NCI-H774 (cell line): ENCODE results near the gene UGT1A8.

Experiments
- DNase-seq: peaks from one replicate; lab custom pipeline; 2025; lab: John Stamatoyannopoulos, UW

Gene UGT1A8

DNA sequence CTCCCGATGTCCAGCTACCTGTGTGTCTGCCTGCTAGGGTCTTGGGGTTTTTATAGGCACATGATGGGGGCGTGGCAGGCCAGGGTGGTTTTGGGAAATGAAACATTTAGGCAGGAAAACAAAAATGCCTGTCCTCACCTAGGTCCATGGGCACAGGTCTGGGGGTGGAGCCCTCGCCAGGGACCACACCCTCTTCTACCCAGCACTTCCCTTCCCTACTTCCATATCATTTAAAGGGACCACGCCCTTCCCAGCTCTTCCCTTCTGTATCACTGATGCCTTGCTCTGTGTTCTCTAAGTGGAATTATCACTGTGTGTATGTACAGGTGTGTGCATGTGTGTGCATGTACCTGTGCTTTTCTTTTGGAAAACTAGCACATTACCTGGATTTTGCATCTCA, 149.0 kb downstream of the UGT1A8 start:
- no peak for DNase-seq

DNA sequence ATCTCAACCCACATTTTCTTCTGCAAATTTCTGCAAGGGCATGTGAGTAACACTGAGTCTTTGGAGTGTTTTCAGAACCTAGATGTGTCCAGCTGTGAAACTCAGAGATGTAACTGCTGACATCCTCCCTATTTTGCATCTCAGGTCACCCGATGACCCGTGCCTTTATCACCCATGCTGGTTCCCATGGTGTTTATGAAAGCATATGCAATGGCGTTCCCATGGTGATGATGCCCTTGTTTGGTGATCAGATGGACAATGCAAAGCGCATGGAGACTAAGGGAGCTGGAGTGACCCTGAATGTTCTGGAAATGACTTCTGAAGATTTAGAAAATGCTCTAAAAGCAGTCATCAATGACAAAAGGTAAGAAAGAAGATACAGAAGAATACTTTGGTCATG, 150.6 kb downstream of the UGT1A8 start:
- DNase-seq: no peak

DNA sequence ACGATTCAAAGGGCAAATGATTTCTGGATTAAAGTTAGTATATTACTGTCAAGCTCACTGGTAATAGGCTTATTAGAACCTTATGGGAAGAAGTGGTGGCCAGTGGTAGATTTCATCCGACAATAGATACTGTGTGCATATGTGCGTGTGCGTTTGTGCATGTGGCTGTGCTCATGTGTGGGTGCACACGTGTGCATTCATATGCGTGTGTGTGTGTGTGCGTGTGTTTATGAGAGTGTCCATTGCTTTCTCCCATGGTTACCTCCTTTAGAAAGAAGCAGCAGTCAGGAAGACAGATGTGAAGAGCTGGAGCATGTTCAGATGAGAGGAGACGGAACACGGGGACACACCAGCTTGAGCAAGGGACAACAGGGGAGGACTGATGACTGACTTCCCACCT, 151.8 kb downstream of the UGT1A8 start:
- DNase-seq: no peak

DNA sequence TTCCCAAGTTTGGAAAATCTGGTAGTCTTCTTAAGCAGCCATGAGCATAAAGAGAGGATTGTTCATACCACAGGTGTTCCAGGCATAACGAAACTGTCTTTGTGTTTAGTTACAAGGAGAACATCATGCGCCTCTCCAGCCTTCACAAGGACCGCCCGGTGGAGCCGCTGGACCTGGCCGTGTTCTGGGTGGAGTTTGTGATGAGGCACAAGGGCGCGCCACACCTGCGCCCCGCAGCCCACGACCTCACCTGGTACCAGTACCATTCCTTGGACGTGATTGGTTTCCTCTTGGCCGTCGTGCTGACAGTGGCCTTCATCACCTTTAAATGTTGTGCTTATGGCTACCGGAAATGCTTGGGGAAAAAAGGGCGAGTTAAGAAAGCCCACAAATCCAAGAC, 154.7 kb downstream of the UGT1A8 start:
- no peak for DNase-seq

DNA sequence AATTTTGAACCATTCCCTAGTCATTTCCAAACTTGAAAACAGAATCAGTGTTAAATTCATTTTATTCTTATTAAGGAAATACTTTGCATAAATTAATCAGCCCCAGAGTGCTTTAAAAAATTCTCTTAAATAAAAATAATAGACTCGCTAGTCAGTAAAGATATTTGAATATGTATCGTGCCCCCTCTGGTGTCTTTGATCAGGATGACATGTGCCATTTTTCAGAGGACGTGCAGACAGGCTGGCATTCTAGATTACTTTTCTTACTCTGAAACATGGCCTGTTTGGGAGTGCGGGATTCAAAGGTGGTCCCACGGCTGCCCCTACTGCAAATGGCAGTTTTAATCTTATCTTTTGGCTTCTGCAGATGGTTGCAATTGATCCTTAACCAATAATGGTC, 155.2 kb downstream of the UGT1A8 start:
- DNase-seq: no peak

DNA sequence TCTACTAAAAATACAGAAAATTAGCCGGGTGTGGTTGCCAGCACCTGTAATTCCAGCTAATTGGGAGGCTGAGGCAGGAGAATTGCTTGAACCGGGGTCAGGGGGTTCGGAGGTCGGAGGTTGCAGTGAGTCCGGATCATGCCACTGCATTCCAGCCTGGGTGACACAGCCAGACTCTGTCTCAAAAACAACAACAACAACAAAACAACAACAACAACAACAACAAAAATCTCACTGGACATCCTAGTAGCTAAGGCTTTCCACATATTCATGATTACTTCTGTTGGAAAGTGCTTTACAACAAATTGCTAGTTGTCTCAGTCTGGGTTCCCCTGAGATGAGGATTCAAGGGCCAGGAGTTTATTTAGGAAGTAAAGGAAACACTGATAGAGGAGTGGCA, 156.4 kb downstream of the UGT1A8 start:
- DNase-seq: no peak

DNA sequence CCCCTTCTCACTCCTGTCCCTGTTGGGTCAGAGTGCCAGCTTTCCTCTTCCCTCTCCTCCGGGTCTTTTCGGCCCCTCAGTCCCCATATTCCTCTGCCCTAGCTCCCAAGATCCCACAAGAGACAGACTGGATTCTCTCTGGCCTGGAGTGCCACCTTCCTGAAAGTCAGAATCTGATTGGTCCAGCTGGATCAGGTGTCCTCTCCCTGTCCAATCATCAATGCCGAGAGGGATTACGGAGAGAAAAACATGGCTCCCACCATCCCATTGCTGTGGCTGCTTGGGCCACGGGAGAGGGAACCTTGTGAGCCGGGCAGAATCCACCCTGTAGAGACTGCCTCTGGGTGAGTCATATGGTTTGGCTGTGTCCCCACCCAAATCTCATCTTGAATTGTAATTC, 158.0 kb downstream of the UGT1A8 start:
- no peak for DNase-seq

DNA sequence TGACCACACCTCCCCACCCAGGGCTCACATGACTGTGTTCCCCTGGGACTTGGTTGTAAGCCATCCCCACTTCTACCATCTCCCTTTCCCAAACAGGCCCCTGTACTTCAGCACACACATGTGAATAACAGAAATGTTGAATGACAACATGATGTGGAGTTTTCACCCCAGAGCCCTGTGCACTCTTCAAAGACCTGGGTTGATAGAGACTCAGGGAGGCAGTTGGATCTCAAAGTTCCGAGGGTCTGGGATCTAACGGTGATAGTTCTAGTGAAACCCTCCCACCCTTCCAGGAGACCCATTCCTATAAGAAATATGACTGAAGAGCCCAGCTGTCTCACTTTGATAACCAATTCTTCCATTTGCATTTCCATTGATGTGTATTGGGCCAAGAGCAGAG, 160.6 kb downstream of the UGT1A8 start, which contains the start of gene MROH2A:
Gene MROH2A (plus strand): TSS at position 301 of the 400 bp plus-strand sequence. CDS start 1,029 bp downstream, outside the sequence.
- no peak for DNase-seq

DNA sequence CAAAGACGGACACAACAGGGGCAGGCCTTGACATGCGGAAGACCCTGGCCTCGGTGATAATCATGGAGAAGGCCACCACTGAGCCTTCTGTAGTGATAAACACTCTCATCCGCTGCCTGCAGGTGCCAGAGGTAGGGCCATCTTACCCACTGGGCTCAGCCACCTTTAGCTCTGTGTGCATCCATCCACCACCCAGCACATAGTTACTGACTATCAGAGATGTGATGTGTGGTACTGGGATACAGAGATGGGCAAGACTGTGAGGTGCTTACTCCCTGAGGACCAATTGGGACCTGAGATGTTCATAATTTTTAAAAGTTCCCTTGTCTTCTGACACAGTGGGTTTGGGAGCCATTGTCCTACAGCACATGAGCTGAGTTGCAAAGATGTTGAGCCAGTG, 162.3 kb downstream of the UGT1A8 start:
- no peak for DNase-seq

DNA sequence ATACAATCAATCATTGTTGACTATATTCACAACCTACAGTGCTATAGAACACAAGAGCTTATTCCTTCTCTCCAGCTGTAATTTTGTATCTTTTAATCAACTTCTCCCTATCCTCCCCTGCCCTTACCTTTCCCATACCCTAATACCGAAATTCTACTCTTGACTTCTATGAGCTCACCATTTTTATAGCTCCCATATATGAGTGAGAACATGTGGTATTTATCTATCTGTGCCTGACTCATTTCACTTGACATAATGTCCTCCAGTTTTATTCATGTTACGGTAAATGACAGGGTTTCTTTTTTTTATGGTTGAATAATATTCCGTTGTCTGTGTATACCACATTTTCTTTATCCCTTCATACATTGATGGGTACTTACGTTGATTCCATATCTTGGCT, 163.3 kb downstream of the UGT1A8 start:
- no peak for DNase-seq

DNA sequence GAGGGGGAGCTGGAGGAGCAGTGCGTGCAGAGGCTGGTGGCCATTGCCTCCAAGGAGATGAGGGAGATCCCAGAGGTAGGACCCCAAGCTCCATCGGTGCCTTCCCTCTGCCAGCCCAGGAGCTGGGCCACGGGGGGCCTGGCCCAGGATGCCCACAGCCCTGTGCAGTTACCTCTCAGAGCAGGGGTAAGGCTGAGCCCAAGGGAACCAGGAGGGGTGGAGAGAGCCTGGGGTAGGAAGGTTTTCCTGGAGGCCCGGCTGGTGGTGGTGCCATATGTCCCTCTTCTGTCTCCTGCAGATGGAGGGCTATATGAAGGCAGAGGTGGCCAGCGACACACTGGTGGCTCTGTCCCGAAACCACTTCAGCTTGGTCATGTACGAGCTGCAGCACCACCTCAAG, 172.1 kb downstream of the UGT1A8 start:
- DNase-seq: no peak

DNA sequence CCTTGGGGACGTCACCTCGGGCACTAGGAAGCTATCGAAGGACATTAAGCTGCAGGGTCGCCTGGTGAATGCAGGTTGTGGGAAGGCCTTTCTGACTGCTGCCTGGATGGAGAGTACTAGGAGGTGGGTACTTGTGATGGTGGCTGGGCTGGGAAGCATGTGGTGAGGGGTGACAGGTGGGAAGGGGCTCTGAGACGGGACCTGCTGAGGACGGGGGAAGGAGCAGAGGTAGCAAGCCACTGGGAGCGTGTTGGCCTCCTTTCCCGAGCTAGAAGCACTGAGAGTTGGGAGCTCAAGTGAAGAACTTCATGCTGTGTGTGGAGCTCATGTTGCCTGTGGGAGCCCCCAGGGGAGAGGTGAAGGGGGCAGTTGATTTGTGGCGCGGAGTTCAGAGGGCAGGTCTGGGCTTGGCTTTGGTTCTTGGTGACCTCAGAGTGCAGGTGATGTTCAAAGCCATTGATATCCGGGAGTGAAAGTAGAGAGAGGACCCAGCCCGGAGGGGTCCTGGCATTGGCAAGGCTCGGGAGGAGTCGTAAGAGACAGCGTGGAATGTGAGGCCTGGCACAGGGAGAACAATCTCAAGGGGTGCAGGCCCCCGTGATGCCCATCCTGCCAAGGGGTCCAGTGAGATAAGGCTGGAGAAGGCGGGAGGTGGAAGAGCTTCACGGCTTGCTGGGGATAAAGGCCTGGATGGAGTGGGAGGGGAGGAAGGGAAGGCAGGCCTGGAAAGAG, 173.9 kb downstream of the UGT1A8 start:
- no peak for DNase-seq

DNA sequence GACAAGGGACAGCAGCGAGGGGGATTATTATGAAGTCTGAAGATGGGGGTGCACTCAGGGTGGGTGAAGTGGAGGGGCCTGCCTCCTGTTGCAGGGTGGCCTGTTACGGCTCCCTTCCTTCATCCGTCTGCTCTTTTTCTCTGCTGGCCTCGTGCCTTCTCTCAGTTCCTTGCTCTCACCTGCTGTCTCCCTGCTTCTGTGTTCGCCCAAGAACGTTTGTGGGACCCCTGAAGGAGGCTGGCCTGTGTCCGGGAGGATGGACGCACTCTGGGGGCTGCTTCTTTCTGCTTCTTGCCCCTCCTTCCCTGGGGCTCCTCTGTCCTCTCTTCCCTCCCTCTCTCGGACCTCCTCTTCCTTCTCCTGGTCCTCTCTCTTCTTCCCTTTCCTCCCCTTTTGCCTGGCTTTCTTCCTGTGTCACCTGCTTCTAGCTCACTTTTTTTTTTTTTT, 174.5 kb downstream of the UGT1A8 start:
- no peak for DNase-seq

DNA sequence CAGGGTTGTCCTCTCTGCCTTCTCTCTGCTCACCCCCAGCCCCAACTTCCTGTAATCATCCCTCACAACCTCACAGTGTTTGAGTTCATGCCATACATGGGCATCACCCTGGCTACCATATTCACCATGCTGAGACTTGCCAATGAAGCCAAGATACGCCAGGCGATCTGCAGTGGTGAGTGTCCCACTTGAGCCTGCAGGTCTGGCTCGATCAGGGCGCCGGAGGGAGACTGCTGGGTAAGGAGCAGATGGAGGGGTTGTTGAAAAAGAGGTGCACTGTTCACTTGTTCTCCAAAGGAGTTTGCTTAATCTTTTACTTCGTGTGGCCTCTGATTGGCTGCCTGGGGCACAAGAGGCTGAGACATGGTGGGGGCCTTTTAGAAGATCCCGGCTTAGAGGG, 175.3 kb downstream of the UGT1A8 start:
- no peak for DNase-seq

DNA sequence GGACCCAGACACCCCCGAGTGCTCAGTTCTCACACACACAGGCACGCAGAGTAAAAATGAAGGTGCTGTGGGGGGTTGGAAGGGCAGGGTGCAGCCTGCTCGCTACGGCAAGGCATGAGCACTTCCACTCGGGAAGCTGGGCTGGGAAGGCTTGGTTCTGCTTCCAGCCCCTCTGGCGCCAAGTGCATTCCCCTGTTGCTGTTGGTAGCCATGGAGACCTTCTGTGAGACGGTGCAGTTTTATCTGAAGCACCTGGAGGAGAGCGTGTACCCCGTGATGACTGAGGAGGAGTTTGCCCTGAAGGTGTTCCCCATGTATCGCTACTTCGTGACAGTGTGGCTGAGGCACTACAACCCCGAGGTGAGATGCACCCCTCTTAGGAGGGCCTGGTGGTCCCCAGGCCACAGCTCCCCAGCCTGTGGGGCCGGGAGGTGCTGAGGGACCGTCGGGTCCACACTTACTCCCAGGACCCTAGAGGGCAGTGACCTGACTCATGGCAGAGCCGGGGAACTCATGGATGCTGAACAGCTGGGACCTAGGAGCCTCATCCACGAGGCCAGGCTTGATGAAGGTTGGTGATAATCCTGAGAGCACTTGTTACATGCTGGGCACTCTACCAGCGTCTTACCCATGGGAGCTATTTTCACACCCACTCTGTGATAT, 176.2 kb downstream of the UGT1A8 start:
- DNase-seq: no peak

DNA sequence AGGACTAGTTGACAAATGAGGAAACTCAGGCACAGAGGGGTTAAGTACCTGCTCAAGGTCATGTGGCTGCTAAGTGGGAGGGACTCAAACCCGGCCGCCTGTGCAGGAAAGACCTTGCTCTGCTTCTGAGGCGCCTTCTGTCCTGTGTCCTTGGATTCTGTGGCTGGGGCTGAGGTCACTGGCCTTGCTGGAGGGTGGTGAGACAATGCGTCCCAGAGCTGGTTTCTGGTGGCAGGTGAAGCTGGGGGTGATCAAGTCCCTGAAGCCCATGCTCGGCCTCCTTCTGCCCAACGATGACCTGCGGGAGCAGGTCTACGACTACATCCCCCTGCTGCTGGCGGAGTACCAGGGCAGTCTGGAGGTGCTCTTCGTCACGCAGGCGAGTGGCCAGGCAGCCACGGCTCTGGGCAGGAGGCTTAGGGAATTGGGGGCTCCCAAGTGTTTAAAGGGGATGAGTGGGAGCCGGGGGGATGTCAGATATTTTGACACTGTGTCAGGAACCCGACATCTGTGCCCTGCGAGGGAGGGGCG, 176.8 kb downstream of the UGT1A8 start:
- no peak for DNase-seq

DNA sequence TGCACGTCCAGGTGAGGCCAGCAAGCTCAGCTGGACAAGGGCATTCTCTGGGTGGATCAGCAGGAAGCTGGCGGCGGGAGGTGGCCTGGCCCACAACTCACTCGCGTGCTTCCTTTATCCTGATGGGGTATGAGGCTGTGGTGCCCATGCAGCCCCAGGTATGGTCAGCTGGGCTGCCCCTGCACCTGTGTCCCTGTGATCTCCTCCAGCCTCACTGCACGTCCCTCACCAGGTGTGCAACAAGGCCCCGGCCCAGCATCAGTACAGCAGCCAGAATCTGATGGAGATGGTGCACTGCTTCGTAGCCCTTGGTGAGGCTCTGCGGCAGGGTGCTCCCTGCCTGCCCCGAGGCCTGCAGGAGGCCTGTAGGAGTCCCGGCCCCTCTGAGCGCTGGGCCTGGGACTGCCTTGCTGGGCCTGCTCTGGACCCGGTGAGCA, 178.3 kb downstream of the UGT1A8 start:
- no peak for DNase-seq

DNA sequence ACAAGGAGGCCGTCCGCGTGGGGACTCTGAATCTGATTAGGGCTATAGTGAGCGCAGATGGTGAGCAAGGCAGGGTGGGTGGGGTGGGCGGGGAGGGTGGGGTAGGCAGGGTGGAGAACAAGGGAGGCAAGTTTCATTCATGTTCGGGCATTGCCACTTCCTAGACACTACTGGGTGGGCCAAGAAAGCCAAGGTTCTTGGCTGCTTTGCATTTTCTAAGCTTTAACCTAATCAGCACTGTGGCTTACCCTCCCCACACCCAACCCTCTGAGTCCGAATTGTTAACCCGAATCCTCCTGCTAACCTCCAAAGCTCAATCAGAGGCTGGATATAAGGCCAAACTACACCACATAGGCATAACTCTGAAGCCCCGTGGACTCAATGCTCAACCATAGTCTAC, 178.8 kb downstream of the UGT1A8 start:
- DNase-seq: no peak

DNA sequence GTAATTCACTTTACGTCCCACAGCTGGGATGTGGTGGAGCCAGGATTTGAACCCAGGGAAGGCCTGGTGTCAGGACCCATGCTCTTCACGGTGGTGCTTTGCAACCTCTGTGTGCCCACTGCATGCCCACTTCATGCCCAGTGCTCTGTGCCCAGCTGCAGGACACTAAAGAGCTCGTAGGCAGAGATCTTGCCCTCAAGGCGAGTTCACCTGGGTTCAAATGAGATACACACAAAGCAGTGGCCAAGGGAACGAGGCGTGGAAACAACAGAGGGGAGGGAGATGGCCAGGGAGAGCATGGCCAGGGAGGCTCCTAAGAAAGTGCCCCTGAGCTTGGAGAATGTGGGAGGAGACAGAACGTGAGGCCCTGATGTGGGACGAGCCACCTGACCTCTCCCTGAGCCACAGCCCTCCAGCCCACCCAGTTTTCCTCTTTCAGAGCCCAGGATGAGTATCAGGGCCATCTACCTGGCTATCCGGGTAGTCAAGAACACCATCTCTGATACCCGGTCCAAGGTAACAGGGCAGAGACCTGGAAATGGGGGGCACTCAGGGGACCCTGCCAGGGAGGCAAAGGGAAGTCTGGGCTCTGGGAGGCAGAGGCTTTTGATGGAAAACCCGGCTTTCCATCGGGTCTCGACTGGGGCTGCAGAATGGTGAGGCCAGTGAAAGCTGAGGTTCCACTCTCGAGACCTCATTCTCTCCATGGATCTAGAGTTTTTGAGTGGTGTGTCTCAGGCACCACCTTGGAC, 181.1 kb downstream of the UGT1A8 start:
- no peak for DNase-seq

DNA sequence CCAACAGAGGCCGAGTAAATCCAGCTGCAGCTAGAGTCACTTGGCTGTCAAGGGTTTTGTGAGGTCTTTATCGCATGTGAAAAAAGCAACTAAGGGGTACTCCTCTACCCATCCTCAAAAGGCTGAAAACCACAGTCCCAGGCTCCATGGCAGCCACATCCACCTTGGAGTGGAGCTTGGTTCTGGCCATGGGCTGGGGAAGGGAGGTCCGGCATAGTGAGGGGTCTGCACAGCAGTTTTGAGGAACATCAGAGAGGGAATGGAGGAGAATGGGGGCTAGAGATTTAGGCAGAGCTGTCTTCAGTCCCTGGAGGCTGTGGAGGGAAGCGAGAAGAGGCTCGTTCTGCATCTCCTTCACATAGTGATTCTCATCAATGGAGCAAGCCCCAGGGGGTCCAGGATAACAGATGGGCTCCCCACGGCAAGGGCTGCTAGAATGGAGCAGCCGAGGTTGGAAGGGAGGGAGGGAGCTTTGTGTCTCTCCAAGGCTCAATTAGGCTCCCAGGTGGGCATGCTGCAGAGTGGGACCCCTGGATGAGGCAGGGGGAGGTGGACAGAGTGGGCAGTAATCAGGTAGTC, 181.7 kb downstream of the UGT1A8 start:
- no peak for DNase-seq

DNA sequence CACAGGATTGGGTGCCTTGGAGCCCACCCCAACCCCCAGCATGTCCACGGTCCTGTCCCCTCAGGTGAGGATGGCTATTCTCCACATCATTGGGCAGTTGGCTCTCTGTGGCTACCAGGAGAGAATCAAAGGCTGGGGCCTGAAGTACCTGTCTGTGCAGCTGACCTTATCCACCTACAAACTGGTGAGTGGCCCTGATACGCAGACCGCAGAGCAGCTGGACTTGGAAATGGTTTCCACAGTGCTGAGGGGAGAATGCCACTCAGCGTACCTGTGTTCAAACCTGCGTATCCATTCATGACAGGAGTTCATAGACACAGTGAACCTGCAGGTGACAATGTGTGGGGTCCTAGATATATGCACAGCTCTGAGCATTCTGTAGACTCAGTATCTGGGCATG, 182.3 kb downstream of the UGT1A8 start:
- no peak for DNase-seq

DNA sequence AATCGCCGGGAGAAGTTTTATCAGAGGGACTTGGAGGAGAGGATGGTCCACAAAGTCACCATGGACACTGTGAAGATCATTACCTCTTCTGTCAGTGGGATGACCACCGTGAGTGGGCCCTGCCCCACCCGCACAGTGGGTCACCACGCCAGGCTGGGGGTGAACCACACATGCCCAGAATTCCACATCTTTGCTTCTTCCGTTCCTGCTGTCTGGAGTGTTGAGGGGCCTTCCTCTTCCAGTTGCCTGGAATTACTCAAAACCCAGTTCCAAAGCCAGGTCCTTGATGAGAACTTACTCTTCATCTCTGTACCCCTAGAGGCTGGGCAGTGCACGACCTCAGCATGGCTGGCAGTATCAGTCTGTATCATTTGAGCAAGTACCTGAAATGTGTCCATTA, 182.8 kb downstream of the UGT1A8 start:
- no peak for DNase-seq
